Measurements from ENCODE around the gene ATP12A. TPM values are rescaled to one million over a fixed set of nuclear protein-coding genes. Genes with fewer than 3 reads are reported as not detected.

ATP12A gene
- total and polyA plus RNA-seq, 2 of the 8 experiments (the other 6 are each of a cell fraction or from before 2014, with no cell fraction given), result 0.80 to 1.3 TPM

GRCh38 chr13:24663089-24663395, 17.2 kb upstream of the ATP12A start:
- Histone ChIP-seq H3K79me1 (ENCODE audit: low read depth, low read length) (no peaks in the 10 kb centered on the region), H3K4me2 (ENCODE audit: insufficient read depth in 1 of 2, low read depth in 2 of 2, low read length in 2 of 2) (no peak overlapping the region), H3K14ac (ENCODE audit: insufficient read length) (no peak overlapping the region), H2BK120ac (replicated peaks; ENCODE audit: low read depth, low read length) (no peak overlapping the region), H3K27ac (ENCODE audit: low read depth, low read length) (no peak overlapping the region), H2BK12ac (ENCODE audit: low read depth, low read length) (no peak overlapping the region), H3K79me2 (ENCODE audit: control insufficient read depth in 1 of 2, insufficient read depth in 2 of 2, low read length in 2 of 2) (no peaks in the 10 kb centered on the region), H3K9ac (replicated peaks in 1 of 4; ENCODE audit: extremely low read depth in 1 of 4, low read depth in 3 of 4, low read length in 3 of 4) (no peak overlapping the region), H3K18ac (ENCODE audit: extremely low read depth, low read length) (no peak overlapping the region), H4K5ac (ENCODE audit: insufficient read length, low read depth, low read length) (no peak overlapping the region), H3K23ac (ENCODE audit: insufficient read length) (no peak overlapping the region), H2BK20ac (ENCODE audit: low read length) (no peak overlapping the region), H3K23me2 (ENCODE audit: low read depth, low read length) (no peaks in the 10 kb centered on the region), H3K4me3 (ENCODE audit: extremely low read depth in 1 of 4, insufficient read depth in 2 of 4, low read depth in 3 of 4, low read length in 4 of 4) (no peak overlapping the region), H3K27me3 (replicated peaks in 1 of 4; ENCODE audit: control insufficient read depth in 3 of 4, extremely low read depth in 1 of 4, insufficient read depth in 3 of 4, low read length in 3 of 4) (no peaks in the 10 kb centered on the region), H3K56ac (replicated peaks; ENCODE audit: insufficient read length, low read depth, low read length) (no peak overlapping the region), H2BK15ac (ENCODE audit: low read length) (no peak overlapping the region), H3K36me3 (ENCODE audit: control insufficient read depth in 2 of 4, insufficient read depth in 4 of 4, low read length in 3 of 4) (no peaks in the 10 kb centered on the region), H3K4ac (replicated peaks; ENCODE audit: insufficient read length, low read depth, low read length) (no peak overlapping the region), H4K8ac (ENCODE audit: extremely low read depth, insufficient read depth, low read length) (peak overlapping the region; percentile 68; the same call in 1 of the 2 replicates), H4K20me1 (replicated peaks in 1 of 2; ENCODE audit: control insufficient read depth in 1 of 2, insufficient read depth in 2 of 2, low read length in 2 of 2) (no peaks in the 10 kb centered on the region), H4K91ac (replicated peaks; ENCODE audit: insufficient read length, low read length) (no peak overlapping the region), H2AFZ (ENCODE audit: low read length) (no peak overlapping the region), H2BK5ac (ENCODE audit: low read depth, low read length) (no peak overlapping the region), H2AK5ac (ENCODE audit: low read depth, low read length) (no peak overlapping the region), H3K4me1 (replicated peaks in 1 of 4; ENCODE audit: control insufficient read depth in 3 of 4, insufficient read depth in 4 of 4, low read length in 3 of 4) (no peaks in the 10 kb centered on the region), H3K9me3 (ENCODE audit: insufficient read depth in 2 of 2, low read depth in 1 of 2, low read length in 1 of 2) (no peaks in the 10 kb centered on the region)
- CTCF ChIA-PET (ENCODE audit: partially characterized antibody), result interaction anchor here (1.2 kb wide), 1 partner anchor 9 kb away, joined by 4 read pairs; no protein-coding TSS in a partner anchor
- no peak for FAIRE-seq
- DNase-seq (ENCODE audit: low read depth in 1 of 2, low spot score in 2 of 2), result no peak
- 95% methylated on average over 4 of the region's 4 CpGs; no CpG with 5 or more reads in 1 of the 2 experiments for WGBS, 2 experiments (ENCODE audit: extremely low coverage in 1 of 2, insufficient coverage in 1 of 2, insufficient read length in 1 of 2, insufficient replicate concordance in 2 of 2, low coverage in 1 of 2, low lambda C conversion rate in 2 of 2, missing lambda C conversion rate in 1 of 2)
- POLR2A ChIA-PET (ENCODE audit: partially characterized antibody), result no interaction called here
- no peak for TF ChIP-seq SP1 (IDR thresholded peaks at IDR 0.05; ENCODE audit: low read depth, low read length)
- no peak for TF ChIP-seq CTBP2 (IDR thresholded peaks at IDR 0.05; ENCODE audit: borderline replicate concordance, insufficient read depth, insufficient read length, low read length)
- no peak for TF ChIP-seq TEAD4 (IDR thresholded peaks at IDR 0.05; ENCODE audit: low read depth, low read length)
- no peak for TF ChIP-seq SUZ12 (IDR thresholded peaks at IDR 0.05; ENCODE audit: low read length)
- no peak for TF ChIP-seq TCF12 (IDR thresholded peaks at IDR 0.05; ENCODE audit: low read depth, low read length)
- TF ChIP-seq SP2 (IDR thresholded peaks at IDR 0.05; ENCODE audit: low read length), result no peak
- no peak for TF ChIP-seq KDM1A (IDR thresholded peaks at IDR 0.05; ENCODE audit: borderline replicate concordance, low read length)
- TF ChIP-seq EZH2 (IDR thresholded peaks at IDR 0.05; ENCODE audit: low read depth, low read length, severe bottlenecking), result no peak
- TF ChIP-seq E2F6 (IDR thresholded peaks at IDR 0.05), result no peak
- no peak for TF ChIP-seq JUN (IDR thresholded peaks at IDR 0.05; ENCODE audit: low read depth, low read length)
- no peak for TF ChIP-seq POU5F1 (IDR thresholded peaks at IDR 0.05; ENCODE audit: low read depth, low read length)
- TF ChIP-seq SRF (IDR thresholded peaks at IDR 0.05; ENCODE audit: low read depth, low read length), result no peak
- no peak for TF ChIP-seq SAP30 (IDR thresholded peaks at IDR 0.05; ENCODE audit: insufficient read depth, insufficient replicate concordance, low read length)

Data from H1 (cell line).